ENCODE measurements around the gene RGS3.
"Not testable (repeated sequence)": the region's sequence is repeated elsewhere in the genome, so short reads cannot be mapped to it uniquely, and the experiment has no call there.

The RGS3 gene

GRCh38 chr9:113635586-113635985, 172.1 kb downstream of the RGS3 start:
- no peak for DNase-seq
- TF ChIP-seq GATA1 (IDR thresholded peaks at IDR 0.05; ENCODE audit: low read depth, low read length) = no peak
- no peak for TF ChIP-seq POLR2A (IDR thresholded peaks at IDR 0.05; ENCODE audit: low read length)

- TF ChIP-seq GATA1 (IDR thresholded peaks at IDR 0.05; ENCODE audit: low read depth, low read length) = no peak
- TF ChIP-seq POLR2A (IDR thresholded peaks at IDR 0.05; ENCODE audit: low read length) = no peak
- no peak for DNase-seq
Observed at GRCh38 chr9:113636165-113636564, 172.6 kb downstream of the RGS3 start.

GRCh38 chr9:113636693-113637092, 173.2 kb downstream of the RGS3 start:
- DNase-seq = no peak
- no peak for TF ChIP-seq POLR2A (IDR thresholded peaks at IDR 0.05; ENCODE audit: low read length)
- no peak for TF ChIP-seq GATA1 (IDR thresholded peaks at IDR 0.05; ENCODE audit: low read depth, low read length)

GRCh38 chr9:113638490-113638889, 175.0 kb downstream of the RGS3 start:
- TF ChIP-seq POLR2A (IDR thresholded peaks at IDR 0.05; ENCODE audit: low read length) (no peak), GATA1 (IDR thresholded peaks at IDR 0.05; ENCODE audit: low read depth, low read length) (no peak)
- no peak for DNase-seq

GRCh38 chr9:113638897-113639296, 175.4 kb downstream of the RGS3 start:
- DNase-seq = no peak

GRCh38 chr9:113639411-113639970, 176.0 kb downstream of the RGS3 start:
- not testable (repeated sequence) for DNase-seq

More at GRCh38 chr9:113638897-113639296, 175.4 kb downstream of the RGS3 start:
- no peak for TF ChIP-seq POLR2A (IDR thresholded peaks at IDR 0.05; ENCODE audit: low read length)
- no peak for TF ChIP-seq GATA1 (IDR thresholded peaks at IDR 0.05; ENCODE audit: low read depth, low read length)

- DNase-seq = no peak
- no peak for TF ChIP-seq POLR2A (IDR thresholded peaks at IDR 0.05; ENCODE audit: low read length)
- no peak for TF ChIP-seq GATA1 (IDR thresholded peaks at IDR 0.05; ENCODE audit: low read depth, low read length)
Observed at GRCh38 chr9:113640418-113640817, 176.9 kb downstream of the RGS3 start.

- no peak for DNase-seq
- TF ChIP-seq POLR2A (IDR thresholded peaks at IDR 0.05; ENCODE audit: low read length) (no peak), GATA1 (IDR thresholded peaks at IDR 0.05; ENCODE audit: low read depth, low read length) (no peak)
Observed at GRCh38 chr9:113641100-113641885, 177.8 kb downstream of the RGS3 start.

- TF ChIP-seq POLR2A (IDR thresholded peaks at IDR 0.05; ENCODE audit: low read length) (no peak), GATA1 (IDR thresholded peaks at IDR 0.05; ENCODE audit: low read depth, low read length) (no peak)
- no peak for DNase-seq
Observed at GRCh38 chr9:113644321-113644720, 180.8 kb downstream of the RGS3 start.

GRCh38 chr9:113645227-113645977, 181.9 kb downstream of the RGS3 start:
- TF ChIP-seq GATA1 (IDR thresholded peaks at IDR 0.05; ENCODE audit: low read depth, low read length) = no peak
- no peak for TF ChIP-seq POLR2A (IDR thresholded peaks at IDR 0.05; ENCODE audit: low read length)
- DNase-seq = no peak

GRCh38 chr9:113645978-113646253, 182.4 kb downstream of the RGS3 start:
- no peak for DNase-seq
- no peak for TF ChIP-seq POLR2A (IDR thresholded peaks at IDR 0.05; ENCODE audit: low read length)

GRCh38 chr9:113646491-113646890, 183.0 kb downstream of the RGS3 start:
- no peak for TF ChIP-seq GATA1 (IDR thresholded peaks at IDR 0.05; ENCODE audit: low read depth, low read length)
- DNase-seq = no peak

All from erythroblast (primary cell).